GM12878 (cell line): ENCODE measurements around the gene PLVAP. TPM values are rescaled to one million over a fixed set of nuclear protein-coding genes. Genes with fewer than 3 reads are reported as not detected.

Source experiments
- ATAC-seq: fragments of 200-7000 bp; cut with Tn5 transposase; 3 replicates; pipeline ENCODE4 v1.9.1; 2020; ENCODE audit warnings: mild to moderate bottlenecking, moderate library complexity
- BruUV-seq: library from RNA; stranded (reverse); fragments of 400-500 nt; replicated peaks from 2 replicates; lab custom pipeline; 2021; lab: Mats Ljungman, UMichigan
- CTCF ChIA-PET: fragments of 300-600 bp; sonication (Branson Sonifier 250); formaldehyde crosslinking; extraction: SDS; loops from one replicate; lab custom pipeline; 2021; ENCODE audit warnings: inconsistent platforms; lab: Yijun Ruan, JAX
- POLR2A ChIA-PET: fragments of 350-600 bp; formaldehyde crosslinking; extraction: SDS; loops from one replicate; lab custom pipeline; 2021; ENCODE audit warnings: inconsistent platforms; lab: Charles Lee
- RAD21 ChIA-PET: fragments of 300-600 bp; sonication (Branson Sonifier 250); formaldehyde crosslinking; loops from one replicate; lab custom pipeline; 2023; ENCODE audit warnings: antibody characterized with exemption; ENCODE audit not compliant: unreplicated experiment; lab: Charles Lee
- SMC1A ChIA-PET: fragments of 300-600 bp; sonication (Branson Sonifier 250); formaldehyde crosslinking; loops from one replicate; lab custom pipeline; 2023; ENCODE audit not compliant: unreplicated experiment, uncharacterized antibody; lab: Charles Lee
- DNase-seq: peaks from one replicate; pipeline ENCODE4 v3.0.0-alpha.2; 2011; ENCODE audit warnings: low read depth, low spot score
- FAIRE-seq: peaks from 3 replicates; lab custom pipeline; 2011; peaks lifted over from hg19 to GRCh38; lab: Jason Lieb, UNC
- H2AFZ ChIP-seq: 2 replicates; pipeline ENCODE4 v1.6.0; 2011; ENCODE audit warnings: low read depth, low read length, control low read depth; ENCODE audit not compliant: control insufficient read depth
- H3K27ac ChIP-seq: 2 replicates; pipeline ENCODE4 v1.5.1; 2011; ENCODE audit warnings: control low read depth; ENCODE audit not compliant: control insufficient read depth, insufficient read depth
- H3K27me3 ChIP-seq, 2 experiments: replicated peaks in 1 of 2; 2 replicates each; pipeline versions ENCODE4 v1.6.0 to v1.6.1; 2011; ENCODE audit warnings: low read length in 1 of 2; ENCODE audit not compliant: control insufficient read depth in 2 of 2, insufficient read depth in 2 of 2
- H3K36me3 ChIP-seq, 2 experiments: 2 replicates each; pipeline ENCODE4 v1.5.1; 2011; ENCODE audit warnings: low read length in 1 of 2; ENCODE audit not compliant: control insufficient read depth in 2 of 2, insufficient read depth in 2 of 2
- H3K4me1 ChIP-seq: 2 replicates; pipeline ENCODE4 v1.6.1; 2011; ENCODE audit warnings: mild to moderate bottlenecking, low read length, moderate library complexity, mixed read lengths; ENCODE audit not compliant: control insufficient read depth, insufficient read depth
- H3K4me2 ChIP-seq: 2 replicates; pipeline ENCODE4 v1.6.0; 2011; ENCODE audit warnings: control low read depth; ENCODE audit not compliant: control insufficient read depth, insufficient read depth
- H3K4me3 ChIP-seq: fragments of 200-600 bp; sonication (generic); 2 replicates; pipeline ENCODE4 v1.5.1; 2016
- H3K79me2 ChIP-seq: 2 replicates; pipeline ENCODE4 v1.6.0; 2011; ENCODE audit warnings: low read length; ENCODE audit not compliant: control insufficient read depth, insufficient read depth
- H3K9ac ChIP-seq: 2 replicates; pipeline ENCODE4 v1.8.0; 2011; ENCODE audit warnings: low read length, control low read depth, mixed read lengths; ENCODE audit not compliant: control insufficient read depth, insufficient read depth
- H3K9me3 ChIP-seq: replicated peaks from 3 replicates; pipeline ENCODE4 v1.5.1; 2011; ENCODE audit warnings: mild to moderate bottlenecking, low read length; ENCODE audit not compliant: control insufficient read depth, insufficient read depth
- H4K20me1 ChIP-seq: 2 replicates; pipeline ENCODE4 v1.6.0; 2011; ENCODE audit not compliant: control insufficient read depth, insufficient read depth
- IRF4 ChIP-seq: IDR thresholded peaks from 2 replicates; pipeline ENCODE4 v1.6.1; 2011; ENCODE audit warnings: low read depth, low read length
- POLR2A ChIP-seq: IDR thresholded peaks from 2 replicates; pipeline ENCODE4 v1.6.1; 2011; ENCODE audit warnings: low read depth, mild to moderate bottlenecking, low read length
- RAD51 ChIP-seq: fragments of 450-650 bp; IDR thresholded peaks from 2 replicates; pipeline ENCODE4 v1.6.1; 2016; ENCODE audit warnings: moderate library complexity, mild to moderate bottlenecking, inconsistent platforms
- RB1 ChIP-seq: fragments of 450-650 bp; formaldehyde crosslinking; IDR thresholded peaks from 2 replicates; pipeline ENCODE4 v1.6.1; 2017; ENCODE audit warnings: mild to moderate bottlenecking, borderline replicate concordance
- RUNX3 ChIP-seq: IDR thresholded peaks from 2 replicates; pipeline ENCODE4 v1.6.1; 2012; ENCODE audit warnings: low read length, inconsistent platforms
- SP1 ChIP-seq: IDR thresholded peaks from one replicate; pipeline ENCODE4 v1.6.1; 2011; ENCODE audit warnings: low read depth, low read length
- WGBS: methylation state at CpG from one replicate; pipeline ENCODE4 v1.1.6; 2016; ENCODE audit warnings: low lambda C conversion rate; ENCODE audit not compliant: insufficient replicate concordance, insufficient coverage; ENCODE audit errors: missing lambda C conversion rate; 5-methylcytosine and 5-hydroxymethylcytosine counted together
- in situ Hi-C: fragments of 300-500 bp; cut with MboI; formaldehyde crosslinking; loops from 9 replicates; pipeline ENCODE4 v1.14.3; 2018; ENCODE audit warnings: mixed read lengths
- intact Hi-C: fragments of 100-400 bp; cut with micrococcal nuclease; formaldehyde crosslinking; loops from one replicate; pipeline ENCODE4 v1.14.2; 2022; ENCODE audit not compliant: unreplicated experiment
- polyA plus RNA-seq, 11 experiments: library from polyadenylated mRNA; depleted of rRNA in 4 of 11; unstranded in 6 of 11; stranded (reverse) in 5 of 11; fragments of >200 nt; fragmentation: Nextera tagmentation in 4 of 11; fragmentation: Illumina TruSeq in 1 of 11; extraction: Ambion mirVana in 4 of 11; extraction: Trizol in 1 of 11; gene quantifications; 1 replicate in 1 of 11; 2 replicates in 10 of 11; pipeline versions ENCODE4 v1.2.1 to v1.2.3, GENCODE V29; 2011 to 2016; ENCODE audit warnings: inconsistent platforms in 2 of 11, missing spikeins in 2 of 11, low read depth in 1 of 11
- total RNA-seq, 4 experiments: library from RNA; depleted of rRNA in 3 of 4; stranded (reverse); fragments of >200 nt in 3 of 4; fragmentation: Illumina TruSeq in 1 of 4; extraction: Trizol in 1 of 4; gene quantifications; 2 replicates each; pipeline versions ENCODE4 v1.2.1 to v1.2.3, GENCODE V29; 2013 to 2021

PLVAP gene
- total and polyA plus RNA-seq, 10 of the 15 experiments (the other 5 are each of a cell fraction or from before 2014, with no cell fraction given), result 0.03 to 0.54 (median 0.06) TPM; not detected in 4

GRCh38 chr19:17321655-17322489 lies 55.3 kb downstream of the PLVAP start:
- 64% methylated on average over 18 of the region's 19 CpGs for WGBS
- Histone ChIP-seq H3K27me3 (no peaks in the 10 kb centered on the region), H3K36me3 (peaks cover 5 to 12% of the 10 kb centered on the region in 2 experiments; a peak in 3 of 4 replicates), H3K4me2 (no peak overlapping the region), H2AFZ (no peak overlapping the region), H3K9ac (no peak overlapping the region), H3K9me3 (no peaks in the 10 kb centered on the region), H4K20me1 (no peaks in the 10 kb centered on the region), H3K79me2 (no peaks in the 10 kb centered on the region), H3K4me1 (no peaks in the 10 kb centered on the region)
- FAIRE-seq, result no peak
- no TSS peak for BruUV-seq
- RAD21 ChIA-PET, result no interaction called here
- POLR2A ChIA-PET, result interaction anchor here (0.6 to 1.4 kb wide), 2 partner anchors 13 to 57 kb away, joined by 4 to 5 read pairs; partner anchors contain the start of gene DDA1
- intact Hi-C loops, result no loop called here
- TF ChIP-seq POLR2A (peak; percentile 69; the same call in 1 of the 2 replicates), RB1 (no peak), RUNX3 (0 out of 2 replicates have a peak, but pooled peaks have one; percentile 9)
- TF ChIP-seq, all 136 proteins: peak for 2
- Histone ChIP-seq H3K4me3 (no peak overlapping the region), H3K27ac (no peak overlapping the region)
- no peak for ATAC-seq
- in situ Hi-C loops, result no loop called here
- ChIA-PET SMC1A (no interaction called here), CTCF (no interaction called here)
- no peak for DNase-seq

- no peak for ATAC-seq
- WGBS, result 86% methylated on average over 11 of the region's 11 CpGs
- H3K9ac ChIP-seq, result no peak overlapping the region
- no peak for FAIRE-seq
- H3K36me3 ChIP-seq, result peaks cover 5 to 15% of the 10 kb centered on the region in 2 experiments; a peak in 3 of 4 replicates
- H2AFZ ChIP-seq, result no peak overlapping the region
- no TSS peak for BruUV-seq
- H3K9me3 ChIP-seq, result no peaks in the 10 kb centered on the region
- POLR2A ChIA-PET, result no interaction called here
- CTCF ChIA-PET, result interaction anchor here (0.5 kb wide), 1 partner anchor 240 kb away, joined by 3 read pairs; no protein-coding TSS in a partner anchor
- no peak for DNase-seq
- no peak overlapping the region for H3K27ac ChIP-seq
- SMC1A ChIA-PET, result no interaction called here
- H3K79me2 ChIP-seq, result no peaks in the 10 kb centered on the region
- no peaks in the 10 kb centered on the region for H4K20me1 ChIP-seq
- TF ChIP-seq RAD51 (no peak), IRF4 (no peak), SP1 (no peak)
- no peak overlapping the region for H3K4me2 ChIP-seq
- H3K4me1 ChIP-seq, result no peaks in the 10 kb centered on the region
- intact Hi-C loops (no loop called here), in situ Hi-C loops (no loop called here)
- no peak overlapping the region for H3K4me3 ChIP-seq
- H3K27me3 ChIP-seq, result no peaks in the 10 kb centered on the region
- RAD21 ChIA-PET, result no interaction called here
Measured at GRCh38 chr19:17320435-17320834, 56.7 kb downstream of the PLVAP start.
